ENCODE measurements around the gene HOXD3.

The HOXD3 gene

GRCh38 chr2:176165370-176166050 lies 8.4 kb downstream of the HOXD3 start:
- DNase-seq, result no peak

- DNase-seq, result no peak
Measured at GRCh38 chr2:176166272-176166671, 9.2 kb downstream of the HOXD3 start.

GRCh38 chr2:176167398-176167797 lies 10.3 kb downstream of the HOXD3 start:
- no peak for DNase-seq

GRCh38 chr2:176169181-176169580 lies 12.1 kb downstream of the HOXD3 start:
- DNase-seq, result no peak

- DNase-seq, result no peak
Measured at GRCh38 chr2:176169711-176170110, 12.6 kb downstream of the HOXD3 start.

- DNase-seq, result no peak
Measured at GRCh38 chr2:176170602-176171305, 13.6 kb downstream of the HOXD3 start.

GRCh38 chr2:176171351-176172006 lies 14.4 kb downstream of the HOXD3 start:
- no peak for DNase-seq

- no peak for DNase-seq
Measured at GRCh38 chr2:176172007-176172894, 15.1 kb downstream of the HOXD3 start.

- DNase-seq, result no peak
Measured at GRCh38 chr2:176172895-176173566, 15.9 kb downstream of the HOXD3 start.

- no peak for DNase-seq
Measured at GRCh38 chr2:176173567-176174381, 16.7 kb downstream of the HOXD3 start.

- DNase-seq, result no peak
Measured at GRCh38 chr2:176174382-176174823, 17.3 kb downstream of the HOXD3 start.

GRCh38 chr2:176174824-176175708 lies 18.0 kb downstream of the HOXD3 start:
- no peak for DNase-seq

GRCh38 chr2:176175709-176176607 lies 18.9 kb downstream of the HOXD3 start:
- DNase-seq, result no peak

GRCh38 chr2:176177580-176178037 lies 20.5 kb downstream of the HOXD3 start:
- no peak for DNase-seq

- DNase-seq, result no peak
Measured at GRCh38 chr2:176178038-176178756, 21.1 kb downstream of the HOXD3 start.

- DNase-seq, result no peak
Measured at GRCh38 chr2:176178757-176179295, 21.7 kb downstream of the HOXD3 start.

GRCh38 chr2:176181551-176181950 lies 24.4 kb downstream of the HOXD3 start:
- no peak for DNase-seq

GRCh38 chr2:176182671-176183070 lies 25.6 kb downstream of the HOXD3 start:
- DNase-seq, result no peak

All from activated effector memory CD4-positive, alpha-beta T cell treated with anti-CD3 and anti-CD28 coated beads, Interleukin-2, amount 50 U/mL, for 16 hours (primary cell).